HL-60 (cell line): Measurements from ENCODE around the gene SEC61A1.

Source experiments
- DNase-seq, 2 experiments: peaks; one replicate each; pipeline ENCODE4 v3.0.0-alpha.2; 2010 to 2020; ENCODE audit warnings: low read depth in 1 of 2, low spot score in 1 of 2
- H3K27ac ChIP-seq: fragments of 250-450 bp; sonication (Bioruptor Pico); replicated peaks from 2 replicates; pipeline ENCODE4 v1.5.1; 2020; ENCODE audit warnings: mild to moderate bottlenecking, moderate library complexity
- H3K27me3 ChIP-seq: fragments of 250-450 bp; sonication (Bioruptor Pico); 2 replicates; pipeline ENCODE4 v1.5.1; 2021; ENCODE audit warnings: mild to moderate bottlenecking, moderate library complexity; ENCODE audit not compliant: insufficient read depth, poor library complexity, severe bottlenecking
- H3K4me3 ChIP-seq: replicated peaks from 2 replicates; pipeline ENCODE4 v1.5.1; 2011; ENCODE audit warnings: mild to moderate bottlenecking, control low read depth, low read length; ENCODE audit not compliant: insufficient read depth
- CTCF ChIP-seq: IDR thresholded peaks from one replicate; pipeline ENCODE4 v1.5.1; 2011; ENCODE audit warnings: low read length, control low read depth, inconsistent platforms; ENCODE audit not compliant: insufficient read depth
- GABPA ChIP-seq: IDR thresholded peaks from 2 replicates; pipeline ENCODE4 v1.6.1; 2012; ENCODE audit warnings: low read depth
- POLR2AphosphoS5 ChIP-seq: IDR thresholded peaks from 2 replicates; pipeline ENCODE4 v1.6.1; 2012; ENCODE audit warnings: low read depth
- REST ChIP-seq: IDR thresholded peaks from 2 replicates; pipeline ENCODE4 v1.6.1; 2012; ENCODE audit warnings: low read depth; ENCODE audit not compliant: insufficient replicate concordance
- SPI1 ChIP-seq: IDR thresholded peaks from 2 replicates; pipeline ENCODE4 v1.6.1; 2012; ENCODE audit warnings: low read depth, mild to moderate bottlenecking, borderline replicate concordance

Gene SEC61A1

GRCh38 chr3:128081226-128081625 lies 29.0 kb downstream of the SEC61A1 start:
- Histone ChIP-seq H3K4me3 (no peak overlapping the region), H3K27me3 (no peaks in the 10 kb centered on the region), H3K27ac (no peak overlapping the region)
- DNase-seq = no peak
- TF ChIP-seq CTCF (no peak), GABPA (no peak), SPI1 (no peak), POLR2AphosphoS5 (no peak), REST (no peak)

- no peak for DNase-seq
- H3K4me3 ChIP-seq = no peak overlapping the region
- no peak for TF ChIP-seq POLR2AphosphoS5
- TF ChIP-seq CTCF = no peak
- TF ChIP-seq SPI1 = no peak
- no peak for TF ChIP-seq REST
- no peaks in the 10 kb centered on the region for H3K27me3 ChIP-seq
- H3K27ac ChIP-seq = no peak overlapping the region
Measured at GRCh38 chr3:128081846-128082245, 29.6 kb downstream of the SEC61A1 start.

- TF ChIP-seq CTCF = no peak
- no peak for TF ChIP-seq POLR2AphosphoS5
- TF ChIP-seq REST = no peak
- TF ChIP-seq SPI1 = no peak
- TF ChIP-seq GABPA = no peak
- Histone ChIP-seq H3K27ac (no peak overlapping the region), H3K27me3 (no peaks in the 10 kb centered on the region), H3K4me3 (no peak overlapping the region)
- DNase-seq = no peak
Measured at GRCh38 chr3:128082546-128082945, 30.3 kb downstream of the SEC61A1 start.
